ENCODE measurements around the gene TINAGL1.

The TINAGL1 gene

DNA sequence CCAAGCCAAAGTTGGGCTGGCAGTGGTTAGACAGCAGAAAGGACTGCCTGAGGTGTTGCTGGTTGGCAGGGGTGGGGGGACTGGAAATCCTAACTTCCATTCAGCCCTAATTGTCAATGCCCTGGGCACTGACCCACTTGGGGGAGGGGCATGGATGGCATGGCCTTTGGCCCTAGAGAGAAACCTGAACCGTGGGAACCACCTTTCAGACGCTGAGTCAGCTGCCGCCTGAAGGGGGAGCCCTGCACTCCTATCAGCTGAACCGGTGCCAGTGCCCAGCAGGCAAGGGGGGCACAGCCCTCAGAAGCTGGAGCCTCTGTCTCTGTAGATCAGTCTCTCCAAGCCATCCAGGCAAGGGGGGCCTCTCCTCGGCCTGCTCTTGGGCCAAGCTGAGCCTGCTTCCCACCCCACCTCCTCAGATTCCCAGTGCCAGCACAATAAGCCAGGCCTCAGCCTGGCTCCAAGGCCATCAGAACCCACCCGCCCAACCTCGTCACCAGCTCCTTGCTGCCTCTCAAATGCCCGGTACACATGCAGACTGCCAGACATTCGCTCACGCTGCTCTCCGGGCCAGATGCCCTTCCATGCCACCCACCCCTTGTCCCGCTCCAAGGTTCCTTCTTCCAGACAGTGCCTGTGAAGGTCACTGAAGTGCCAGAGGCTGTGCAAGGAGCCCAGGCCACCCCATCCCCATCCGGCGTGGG lies 11.6 kb downstream of the TINAGL1 start:
- no peak for TF ChIP-seq POLR2AphosphoS5 (IDR thresholded peaks at IDR 0.05; ENCODE audit: low read depth, low read length)
- no peak for TF ChIP-seq SIN3A (IDR thresholded peaks at IDR 0.05; ENCODE audit: borderline replicate concordance, insufficient read depth, low read length)
- TF ChIP-seq TAF1 (IDR thresholded peaks at IDR 0.05; ENCODE audit: borderline replicate concordance, insufficient read depth, low read length): no peak
- no peak for TF ChIP-seq FOXP2 (optimal IDR thresholded peaks at IDR 0.05; ENCODE audit: borderline replicate concordance, extremely low read depth, extremely low read length, insufficient read depth)
- TF ChIP-seq, protein P1, sequence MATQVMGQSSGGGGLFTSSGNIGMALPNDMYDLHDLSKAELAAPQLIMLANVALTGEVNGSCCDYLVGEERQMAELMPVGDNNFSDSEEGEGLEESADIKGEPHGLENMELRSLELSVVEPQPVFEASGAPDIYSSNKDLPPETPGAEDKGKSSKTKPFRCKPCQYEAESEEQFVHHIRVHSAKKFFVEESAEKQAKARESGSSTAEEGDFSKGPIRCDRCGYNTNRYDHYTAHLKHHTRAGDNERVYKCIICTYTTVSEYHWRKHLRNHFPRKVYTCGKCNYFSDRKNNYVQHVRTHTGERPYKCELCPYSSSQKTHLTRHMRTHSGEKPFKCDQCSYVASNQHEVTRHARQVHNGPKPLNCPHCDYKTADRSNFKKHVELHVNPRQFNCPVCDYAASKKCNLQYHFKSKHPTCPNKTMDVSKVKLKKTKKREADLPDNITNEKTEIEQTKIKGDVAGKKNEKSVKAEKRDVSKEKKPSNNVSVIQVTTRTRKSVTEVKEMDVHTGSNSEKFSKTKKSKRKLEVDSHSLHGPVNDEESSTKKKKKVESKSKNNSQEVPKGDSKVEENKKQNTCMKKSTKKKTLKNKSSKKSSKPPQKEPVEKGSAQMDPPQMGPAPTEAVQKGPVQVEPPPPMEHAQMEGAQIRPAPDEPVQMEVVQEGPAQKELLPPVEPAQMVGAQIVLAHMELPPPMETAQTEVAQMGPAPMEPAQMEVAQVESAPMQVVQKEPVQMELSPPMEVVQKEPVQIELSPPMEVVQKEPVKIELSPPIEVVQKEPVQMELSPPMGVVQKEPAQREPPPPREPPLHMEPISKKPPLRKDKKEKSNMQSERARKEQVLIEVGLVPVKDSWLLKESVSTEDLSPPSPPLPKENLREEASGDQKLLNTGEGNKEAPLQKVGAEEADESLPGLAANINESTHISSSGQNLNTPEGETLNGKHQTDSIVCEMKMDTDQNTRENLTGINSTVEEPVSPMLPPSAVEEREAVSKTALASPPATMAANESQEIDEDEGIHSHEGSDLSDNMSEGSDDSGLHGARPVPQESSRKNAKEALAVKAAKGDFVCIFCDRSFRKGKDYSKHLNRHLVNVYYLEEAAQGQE (IDR thresholded peaks at IDR 0.05; ENCODE audit: insufficient read depth in 1 of 2, low read depth in 2 of 2, low read length in 2 of 2): no peak

DNA sequence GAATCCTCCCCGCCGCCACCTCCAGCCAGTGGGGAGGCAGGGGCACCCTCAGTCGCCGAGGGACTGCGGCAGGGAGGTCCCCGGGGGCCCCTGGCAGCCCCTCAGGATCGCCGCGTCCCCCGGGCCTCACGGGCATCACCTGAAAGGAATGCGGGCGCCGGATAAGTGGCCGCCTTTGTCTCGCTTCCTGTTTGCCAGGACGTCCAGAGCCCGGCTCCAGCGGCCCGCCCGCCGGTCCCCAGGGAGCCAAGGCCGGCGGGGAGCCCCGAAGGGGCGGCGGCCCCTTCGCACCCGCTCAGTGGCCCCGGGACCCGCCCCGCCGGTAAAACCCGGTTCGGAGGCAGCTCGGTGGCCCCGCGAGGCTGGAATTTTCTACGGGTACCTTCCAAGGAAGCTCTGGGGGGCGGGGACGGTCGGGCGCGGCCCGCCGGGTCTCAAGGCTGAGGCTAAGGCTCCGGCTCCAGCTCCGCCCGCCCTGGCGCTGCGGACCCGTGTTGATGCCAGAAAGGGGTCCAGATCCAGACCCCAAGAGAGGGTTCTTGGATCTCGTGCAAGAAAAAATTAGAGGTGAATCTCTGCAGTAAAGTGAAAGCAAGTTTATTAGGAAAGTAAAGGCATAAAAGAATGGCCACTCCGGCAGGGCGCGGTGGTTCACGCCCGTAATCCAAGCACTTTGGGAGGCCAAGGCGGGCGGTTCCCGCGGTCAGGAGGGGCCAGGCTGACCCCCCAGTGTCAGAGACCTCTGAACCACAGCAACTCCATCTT lies 12.6 kb downstream of the TINAGL1 start:
- no peak for TF ChIP-seq POLR2AphosphoS5 (IDR thresholded peaks at IDR 0.05; ENCODE audit: low read depth, low read length)
- no peak for TF ChIP-seq FOXP2 (optimal IDR thresholded peaks at IDR 0.05; ENCODE audit: borderline replicate concordance, extremely low read depth, extremely low read length, insufficient read depth)
- no peak for TF ChIP-seq SIN3A (IDR thresholded peaks at IDR 0.05; ENCODE audit: borderline replicate concordance, insufficient read depth, low read length)
- TF ChIP-seq, protein P1 (IDR thresholded peaks at IDR 0.05; ENCODE audit: insufficient read depth in 1 of 2, low read depth in 2 of 2, low read length in 2 of 2): no peak
- no peak for TF ChIP-seq TAF1 (IDR thresholded peaks at IDR 0.05; ENCODE audit: borderline replicate concordance, insufficient read depth, low read length)

DNA sequence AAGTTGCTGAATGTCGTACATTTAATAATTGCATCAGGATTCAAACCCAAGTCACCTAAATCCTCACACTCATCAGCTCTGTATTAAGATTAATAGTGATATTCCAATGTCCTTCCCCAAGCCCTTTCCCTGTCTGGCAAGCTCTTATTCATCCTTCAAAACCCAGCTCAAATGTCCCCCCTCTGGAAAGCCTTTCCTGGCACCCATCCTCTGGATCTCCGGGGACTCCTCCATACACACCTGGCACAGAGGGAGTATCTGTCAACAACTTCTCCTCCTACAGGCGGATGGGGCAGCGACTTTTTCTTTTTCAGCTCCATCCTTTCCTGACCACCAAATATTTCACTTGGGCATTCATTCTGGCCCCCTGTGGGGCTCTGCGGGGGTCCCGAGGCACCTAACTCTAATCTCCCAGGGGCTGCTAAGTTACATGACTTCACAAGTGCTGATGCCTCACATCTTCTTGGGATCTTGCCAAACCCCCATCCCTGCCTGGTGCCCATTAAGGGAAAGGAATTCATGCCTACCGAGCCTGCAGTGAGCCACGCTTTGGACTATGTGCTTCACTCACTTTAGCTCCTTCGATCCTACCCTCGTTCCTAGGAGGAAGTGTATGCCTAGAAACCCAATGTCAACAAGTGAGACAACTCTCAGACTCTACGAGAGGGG lies 15.2 kb downstream of the TINAGL1 start:
- no peak for TF ChIP-seq FOXP2 (optimal IDR thresholded peaks at IDR 0.05; ENCODE audit: borderline replicate concordance, extremely low read depth, extremely low read length, insufficient read depth)
- TF ChIP-seq TAF1 (IDR thresholded peaks at IDR 0.05; ENCODE audit: borderline replicate concordance, insufficient read depth, low read length): no peak
- no peak for TF ChIP-seq SIN3A (IDR thresholded peaks at IDR 0.05; ENCODE audit: borderline replicate concordance, insufficient read depth, low read length)
- TF ChIP-seq POLR2AphosphoS5 (IDR thresholded peaks at IDR 0.05; ENCODE audit: low read depth, low read length): no peak
- TF ChIP-seq, protein P1 (IDR thresholded peaks at IDR 0.05; ENCODE audit: insufficient read depth in 1 of 2, low read depth in 2 of 2, low read length in 2 of 2): no peak

DNA sequence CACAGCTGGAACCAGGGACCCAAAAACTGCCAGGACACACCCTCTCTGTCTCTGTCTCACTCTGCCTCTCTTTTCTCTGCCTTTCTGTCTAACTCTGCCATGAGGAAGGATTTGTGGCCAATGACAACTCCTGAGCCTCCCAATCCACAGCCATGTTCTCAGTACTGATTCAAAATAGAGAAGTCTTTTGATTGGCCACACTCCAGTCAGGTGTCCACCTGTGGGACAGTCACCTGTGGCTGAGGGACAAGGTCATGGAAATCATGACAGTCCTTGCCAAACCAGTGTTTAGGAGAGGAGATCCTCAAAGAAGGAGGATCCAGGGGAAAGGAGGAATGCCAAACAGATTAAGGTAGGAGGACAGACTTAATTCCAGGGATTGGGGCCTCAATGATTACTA lies 15.8 kb downstream of the TINAGL1 start:
- TF ChIP-seq TAF1 (IDR thresholded peaks at IDR 0.05; ENCODE audit: borderline replicate concordance, insufficient read depth, low read length): no peak
- TF ChIP-seq, protein P1 (IDR thresholded peaks at IDR 0.05; ENCODE audit: insufficient read depth in 1 of 2, low read depth in 2 of 2, low read length in 2 of 2): no peak
- no peak for TF ChIP-seq FOXP2 (optimal IDR thresholded peaks at IDR 0.05; ENCODE audit: borderline replicate concordance, extremely low read depth, extremely low read length, insufficient read depth)
- no peak for TF ChIP-seq POLR2AphosphoS5 (IDR thresholded peaks at IDR 0.05; ENCODE audit: low read depth, low read length)
- no peak for TF ChIP-seq SIN3A (IDR thresholded peaks at IDR 0.05; ENCODE audit: borderline replicate concordance, insufficient read depth, low read length)
